Lung microvascular endothelial cell (primary cell): ENCODE measurements around the gene FAM53C. TPM values are rescaled to one million over a fixed set of nuclear protein-coding genes. Genes with fewer than 3 reads are reported as not detected.

Experiments
- DNase-seq, 2 donors: peaks; one replicate each; pipeline versions ENCODE4 v3.0.0 to v3.0.0-alpha.2; 2010; ENCODE audit warnings: low read depth in 2 of 2
- total RNA-seq: library from RNA; depleted of rRNA; stranded (reverse); fragments of >200 nt; gene quantifications from 2 replicates; pipeline ENCODE4 v1.2.1, GENCODE V29; 2014

The FAM53C gene
- total RNA-seq, 1 donor from 2014 or later = 31.5 TPM

GRCh38 chr5:138351056-138351455 is 13.0 kb downstream of the FAM53C start:
- peak in 1 of 2 donors; percentile 30 for DNase-seq

DNA sequence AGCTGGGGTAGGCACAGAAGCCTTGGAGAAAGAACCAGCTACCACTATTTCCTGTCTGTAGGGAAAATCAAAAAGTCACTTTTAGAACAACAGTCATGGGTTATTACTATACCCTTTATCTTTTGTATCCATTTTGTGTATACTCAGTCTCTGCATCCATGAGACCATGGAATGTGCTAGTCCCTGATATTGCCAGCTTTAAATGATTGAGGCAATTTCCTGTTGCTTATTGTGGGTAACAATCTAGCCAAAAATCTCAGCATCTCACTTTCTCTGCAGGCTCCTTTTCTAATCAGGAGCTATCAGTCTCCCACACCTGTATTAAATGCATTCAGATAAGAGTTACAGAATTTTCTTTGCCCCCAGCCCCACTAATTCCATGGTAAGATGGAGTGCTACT is 13.5 kb downstream of the FAM53C start:
- no peak for DNase-seq

- peak; percentile 91 to 94 for DNase-seq
These were observed 14.1 kb downstream of the FAM53C start, which contains the start of gene KDM3B for GRCh38 chr5:138352071-138352721. Gene KDM3B, plus strand, starts transcription at chr5:138352685. Its CDS starts 111 bp downstream, at chr5:138352796.

DNA sequence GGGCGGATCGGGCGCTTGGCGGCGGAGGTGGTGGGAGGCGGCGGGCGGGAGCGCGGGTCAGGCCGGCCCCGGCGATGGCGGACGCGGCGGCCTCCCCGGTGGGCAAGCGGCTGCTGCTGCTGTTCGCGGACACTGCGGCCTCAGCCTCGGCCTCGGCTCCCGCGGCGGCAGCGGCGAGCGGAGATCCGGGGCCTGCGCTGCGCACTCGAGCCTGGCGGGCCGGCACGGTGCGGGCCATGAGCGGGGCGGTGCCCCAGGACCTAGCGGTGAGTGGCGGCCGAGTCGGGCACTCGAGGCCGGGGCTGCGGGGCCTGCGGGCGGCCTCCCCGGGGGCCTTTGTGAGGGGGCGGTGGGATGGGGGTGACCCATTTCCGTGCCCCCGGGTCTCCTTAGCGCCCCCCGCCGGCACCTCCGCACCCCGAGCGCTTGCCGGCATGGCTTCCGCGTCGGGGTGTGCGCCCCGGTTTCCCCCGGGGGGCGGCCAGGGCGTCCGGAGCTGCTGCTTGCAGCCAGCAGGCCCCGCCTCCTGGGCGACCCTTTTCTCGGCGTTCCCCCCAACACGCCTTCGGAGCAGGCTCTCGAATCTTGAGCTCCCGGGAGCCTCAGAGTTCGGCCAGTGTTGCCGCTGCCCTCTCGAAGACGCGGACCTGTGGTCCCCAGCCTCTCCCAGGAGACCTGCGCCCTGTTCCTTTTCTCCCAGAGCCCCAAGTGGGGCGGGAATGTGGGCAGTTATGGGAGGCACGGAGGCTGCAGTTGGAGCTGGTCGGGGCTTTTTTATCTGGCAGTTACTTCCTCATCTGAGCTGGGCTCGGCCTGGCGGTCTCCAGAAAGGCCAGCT is 14.9 kb downstream of the FAM53C start:
- peak; percentile 58 to 64 for DNase-seq

GRCh38 chr5:138353560-138354080 is 15.6 kb downstream of the FAM53C start:
- DNase-seq = peak; percentile 14 to 20

DNA sequence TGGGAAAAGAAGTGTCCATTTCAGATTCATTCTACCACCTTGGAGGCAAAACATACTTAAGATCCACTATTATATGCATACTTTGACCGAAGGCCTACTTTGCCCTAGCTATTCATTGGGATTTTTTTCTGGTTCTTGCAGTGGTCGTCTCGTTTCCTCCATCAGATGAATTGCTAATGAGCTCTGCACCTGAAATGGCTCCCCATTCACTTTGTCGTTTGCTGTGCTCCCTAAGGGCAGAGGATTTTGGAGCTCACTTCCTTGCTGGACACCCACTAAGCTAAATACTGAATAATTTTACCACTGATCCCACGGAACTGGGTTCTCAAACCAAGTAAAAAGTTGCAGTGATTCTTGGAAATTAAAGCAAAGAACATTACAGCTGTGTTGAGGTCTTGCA is 16.3 kb downstream of the FAM53C start:
- no peak for DNase-seq

DNA sequence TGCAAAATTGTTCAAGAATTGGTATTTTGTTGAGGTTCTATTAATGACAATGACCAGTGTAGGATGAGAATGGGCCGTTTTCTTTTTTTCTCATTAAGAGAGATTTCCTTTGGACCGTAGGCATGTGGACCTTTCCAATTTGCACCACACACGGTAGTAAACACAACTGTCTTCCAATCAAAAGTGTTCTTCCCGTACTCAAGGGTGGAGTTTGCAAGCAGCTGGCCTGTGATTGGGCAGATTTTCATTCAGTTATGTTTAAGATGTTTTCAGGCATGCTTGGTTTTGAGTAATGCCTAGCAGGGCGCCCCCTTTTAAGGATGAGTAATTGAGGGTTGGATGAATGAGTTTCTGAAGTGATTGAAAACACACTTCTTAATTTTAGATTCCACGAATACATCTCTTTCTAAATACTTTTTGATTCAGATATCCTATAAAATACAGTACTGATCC is 16.9 kb downstream of the FAM53C start:
- DNase-seq = peak; percentile 66 to 83

DNA sequence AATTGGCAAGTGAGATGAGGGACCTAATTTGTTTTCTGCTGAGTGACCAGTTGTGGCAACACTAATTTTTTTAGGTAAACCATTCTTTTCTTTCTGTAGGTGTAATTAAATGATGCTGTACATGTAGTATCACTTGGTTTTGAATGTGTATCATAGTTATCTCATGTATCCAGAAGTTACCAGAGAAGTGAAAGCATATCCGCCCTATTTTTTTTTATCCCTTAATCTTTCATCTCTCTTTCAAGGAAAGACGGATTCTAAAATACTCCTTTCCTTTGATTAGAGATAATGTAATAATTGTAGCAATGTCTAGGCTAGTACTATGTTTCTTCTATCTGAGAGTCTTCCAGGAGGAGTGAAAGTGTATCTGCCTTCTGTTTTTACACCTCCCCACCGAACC is 21.6 kb downstream of the FAM53C start:
- DNase-seq = no peak

- no peak for DNase-seq
These were observed 22.9 kb downstream of the FAM53C start for GRCh38 chr5:138360941-138361452.

DNA sequence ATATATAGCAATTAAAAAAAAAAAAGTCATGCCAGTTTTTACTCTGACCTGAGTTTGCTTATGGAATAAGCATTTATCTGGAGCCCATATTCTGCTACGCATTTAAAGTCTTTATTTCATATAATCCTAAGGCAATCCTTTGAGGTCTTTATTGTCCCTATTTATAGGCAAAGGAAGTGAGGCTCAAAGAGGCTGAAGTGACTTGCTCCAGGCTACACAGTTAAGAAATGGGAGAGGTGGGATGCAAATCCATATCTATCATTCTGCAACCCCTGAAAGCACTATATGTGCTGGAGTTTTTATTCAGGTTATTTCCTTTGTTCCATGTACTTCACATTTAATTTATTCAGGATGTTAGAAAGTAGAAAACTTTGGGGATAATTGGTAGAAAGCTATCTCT is 26.5 kb downstream of the FAM53C start:
- DNase-seq = no peak

- no peak for DNase-seq
These were observed 28.7 kb downstream of the FAM53C start for GRCh38 chr5:138366632-138367382.

DNA sequence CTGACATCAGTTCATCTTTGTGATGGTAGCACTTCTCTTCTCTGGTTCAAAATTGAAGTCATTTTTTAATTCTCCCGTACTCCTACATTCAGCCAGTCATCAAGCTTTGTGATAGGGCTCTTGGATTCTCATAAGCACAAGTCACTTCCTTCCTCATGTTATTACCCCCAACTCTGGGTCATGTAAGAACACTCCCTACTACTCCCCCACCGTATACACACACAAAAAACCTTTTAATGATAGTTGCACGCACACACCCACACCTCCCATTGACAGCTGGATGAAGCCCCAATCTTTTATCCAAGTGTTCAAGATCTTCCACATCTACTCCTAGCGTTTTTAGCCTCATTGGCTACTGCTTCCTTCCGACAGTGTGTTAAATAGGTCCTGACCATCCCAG is 31.2 kb downstream of the FAM53C start:
- DNase-seq = peak; percentile 14 to 67

- DNase-seq = peak in 1 of 2 donors; percentile 24
These were observed 31.6 kb downstream of the FAM53C start for GRCh38 chr5:138369706-138370105.

GRCh38 chr5:138370537-138370936 is 32.5 kb downstream of the FAM53C start:
- DNase-seq = peak in 1 of 2 donors; percentile 33

- no peak for DNase-seq
These were observed 33.4 kb downstream of the FAM53C start for GRCh38 chr5:138371454-138371853.

- DNase-seq = no peak
These were observed 34.2 kb downstream of the FAM53C start for GRCh38 chr5:138372225-138372624.

DNA sequence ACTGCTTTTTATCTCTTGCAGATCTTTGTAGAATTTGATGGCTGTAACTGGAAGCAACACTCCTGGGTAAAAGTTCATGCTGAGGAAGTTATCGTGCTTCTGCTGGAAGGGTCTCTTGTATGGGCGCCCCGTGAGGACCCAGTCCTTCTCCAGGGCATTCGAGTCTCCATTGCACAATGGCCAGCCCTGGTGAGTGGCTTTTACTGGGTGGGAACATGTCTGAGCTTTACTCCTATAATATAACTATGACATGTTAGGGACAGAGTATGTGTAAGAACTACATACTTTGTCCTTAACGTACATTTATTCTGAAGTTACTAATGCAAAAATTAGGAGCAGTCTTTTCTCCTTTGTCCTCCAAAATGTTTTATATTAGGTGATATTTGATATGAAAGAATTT is 34.6 kb downstream of the FAM53C start:
- no peak for DNase-seq

- no peak for DNase-seq
These were observed 44.3 kb downstream of the FAM53C start for GRCh38 chr5:138382347-138382746.

DNA sequence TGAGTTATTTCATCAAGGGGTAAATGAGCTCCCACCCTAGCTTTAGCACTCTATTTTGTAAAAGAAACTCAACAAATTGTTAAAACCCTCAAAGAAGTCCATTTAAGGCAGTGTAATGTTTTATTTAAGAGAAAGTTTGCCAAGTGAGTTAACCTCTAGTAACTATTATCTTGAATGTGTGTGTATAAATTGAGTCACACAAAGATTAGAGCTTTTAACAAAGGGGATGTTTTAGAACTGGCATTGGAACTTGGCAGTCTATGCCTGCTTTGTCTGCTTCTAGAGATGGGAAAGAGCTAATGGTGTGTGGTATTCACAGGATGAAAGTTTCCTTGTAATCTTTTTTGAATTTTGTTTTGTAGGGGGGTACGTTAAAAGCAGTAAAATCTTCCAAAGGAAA is 47.6 kb downstream of the FAM53C start:
- DNase-seq = peak in 1 of 2 donors; percentile 27

GRCh38 chr5:138386290-138386689 is 48.2 kb downstream of the FAM53C start:
- DNase-seq = peak; percentile 7 to 64

DNA sequence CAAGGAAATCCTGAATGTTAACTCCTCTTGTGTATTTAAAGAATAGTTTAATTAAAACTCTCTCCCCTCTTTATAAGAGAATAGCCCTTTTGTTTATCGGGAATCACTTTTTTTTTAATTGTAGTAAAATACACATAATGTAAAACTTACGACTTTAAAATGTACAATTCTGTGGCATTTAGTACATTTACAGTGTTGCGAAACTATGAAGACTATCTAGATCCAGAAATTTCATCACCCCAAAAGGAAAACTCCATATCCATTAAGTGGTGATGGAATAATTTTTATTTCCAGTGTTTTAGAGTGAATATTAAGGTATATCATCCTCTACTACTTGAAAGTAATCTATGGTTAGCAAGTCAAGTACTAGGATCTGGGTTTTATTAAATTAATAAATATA is 51.3 kb downstream of the FAM53C start:
- DNase-seq = no peak
